OCI-LY3 (cell line): ENCODE measurements around the gene CRTAC1.

Experiments used
- EZH2phosphoT487 ChIP-seq: fragments of 200-600 bp; shearing (Covaris generic); IDR thresholded peaks from 2 replicates; pipeline ENCODE4 v1.6.1; 2018; ENCODE audit warnings: antibody characterized with exemption, mixed run types, low read depth
- TF ChIP-seq, protein P1 (sequence below): fragments of 200-600, 300-600 bp; sonication (generic); IDR thresholded peaks from 2 replicates; pipeline ENCODE4 v1.5.1; 2014; ENCODE audit warnings: antibody characterized with exemption, low read length, low read depth

DNA sequence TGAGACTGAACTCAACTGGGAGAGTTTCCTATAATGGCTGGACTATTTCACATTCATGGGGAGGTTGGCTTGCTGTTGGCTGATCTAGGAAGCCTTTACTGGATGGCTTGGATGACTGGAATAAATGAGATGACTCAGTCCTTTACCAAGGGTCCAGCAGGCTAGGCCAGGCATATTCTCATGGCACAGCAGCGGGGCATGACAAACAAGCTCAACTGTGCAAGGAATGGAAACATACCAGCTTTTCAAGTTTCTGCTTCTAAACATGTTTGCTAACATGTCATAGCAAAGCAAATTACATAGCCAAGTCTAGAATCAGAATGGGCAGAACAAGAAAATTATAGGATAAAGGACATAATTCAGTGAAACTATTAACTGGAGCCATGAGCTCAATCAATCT is 46.8 kb upstream of the CRTAC1 start:
- TF ChIP-seq, protein P1, sequence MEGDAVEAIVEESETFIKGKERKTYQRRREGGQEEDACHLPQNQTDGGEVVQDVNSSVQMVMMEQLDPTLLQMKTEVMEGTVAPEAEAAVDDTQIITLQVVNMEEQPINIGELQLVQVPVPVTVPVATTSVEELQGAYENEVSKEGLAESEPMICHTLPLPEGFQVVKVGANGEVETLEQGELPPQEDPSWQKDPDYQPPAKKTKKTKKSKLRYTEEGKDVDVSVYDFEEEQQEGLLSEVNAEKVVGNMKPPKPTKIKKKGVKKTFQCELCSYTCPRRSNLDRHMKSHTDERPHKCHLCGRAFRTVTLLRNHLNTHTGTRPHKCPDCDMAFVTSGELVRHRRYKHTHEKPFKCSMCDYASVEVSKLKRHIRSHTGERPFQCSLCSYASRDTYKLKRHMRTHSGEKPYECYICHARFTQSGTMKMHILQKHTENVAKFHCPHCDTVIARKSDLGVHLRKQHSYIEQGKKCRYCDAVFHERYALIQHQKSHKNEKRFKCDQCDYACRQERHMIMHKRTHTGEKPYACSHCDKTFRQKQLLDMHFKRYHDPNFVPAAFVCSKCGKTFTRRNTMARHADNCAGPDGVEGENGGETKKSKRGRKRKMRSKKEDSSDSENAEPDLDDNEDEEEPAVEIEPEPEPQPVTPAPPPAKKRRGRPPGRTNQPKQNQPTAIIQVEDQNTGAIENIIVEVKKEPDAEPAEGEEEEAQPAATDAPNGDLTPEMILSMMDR = no peak
- no peak for TF ChIP-seq EZH2phosphoT487
